A673 (cell line): Measurements from ENCODE around the gene NPEPL1. TPM values are rescaled to one million over a fixed set of nuclear protein-coding genes. Genes with fewer than 3 reads are reported as not detected.

Experiments used
- BruUV-seq: library from RNA; stranded (reverse); fragments of 400-500 nt; replicated peaks from 2 replicates; lab custom pipeline; 2021; lab: Mats Ljungman, UMichigan
- CTCF ChIA-PET: fragments of 300-600 bp; sonication (Branson Sonifier 250); formaldehyde crosslinking; loops from one replicate; lab custom pipeline; 2022; ENCODE audit warnings: antibody characterized with exemption; lab: Charles Lee
- POLR2A ChIA-PET: fragments of 300-600 bp; sonication (Branson Sonifier 250); formaldehyde crosslinking; loops from one replicate; lab custom pipeline; 2022; ENCODE audit warnings: antibody characterized with exemption; ENCODE audit not compliant: low non-redundant PET; lab: Charles Lee
- DNase-seq: peaks from one replicate; pipeline ENCODE4 v3.0.0-alpha.2; 2015; ENCODE audit warnings: low spot score
- H3K27ac ChIP-seq: fragments of 200-600 bp; sonication (generic); 2 replicates; pipeline ENCODE4 v1.5.1; 2016; ENCODE audit warnings: mixed run types, low read depth, mild to moderate bottlenecking, mixed read lengths, antibody characterized with exemption, low read length; ENCODE audit not compliant: poor library complexity, severe bottlenecking
- H3K27me3 ChIP-seq: fragments of 200-600 bp; sonication (generic); replicated peaks from 2 replicates; pipeline ENCODE4 v1.6.1; 2017; ENCODE audit warnings: mixed run types, low read depth, mild to moderate bottlenecking, mixed read lengths, antibody characterized with exemption, low read length; ENCODE audit not compliant: insufficient read depth, poor library complexity
- H3K36me3 ChIP-seq: fragments of 200-600 bp; sonication (generic); 2 replicates; pipeline ENCODE4 v1.6.1; 2016; ENCODE audit warnings: mixed run types, mild to moderate bottlenecking, mixed read lengths, antibody characterized with exemption, low read length; ENCODE audit not compliant: insufficient read depth, poor library complexity, severe bottlenecking
- H3K4me1 ChIP-seq: fragments of 200-600 bp; sonication (generic); 2 replicates; pipeline ENCODE4 v1.6.1; 2017; ENCODE audit warnings: mixed run types, mild to moderate bottlenecking, mixed read lengths, antibody characterized with exemption, low read length; ENCODE audit not compliant: insufficient read depth, poor library complexity, severe bottlenecking
- H3K4me3 ChIP-seq: fragments of 200-600 bp; sonication (generic); 2 replicates; pipeline ENCODE4 v1.5.1; 2016; ENCODE audit warnings: low read depth, mixed run types, mild to moderate bottlenecking, mixed read lengths, low read length; ENCODE audit not compliant: poor library complexity, severe bottlenecking
- H3K9me3 ChIP-seq: fragments of 200-600 bp; sonication (generic); 2 replicates; pipeline ENCODE4 v1.6.1; 2016; ENCODE audit warnings: mixed run types, low read depth, mild to moderate bottlenecking, mixed read lengths, antibody characterized with exemption, low read length; ENCODE audit not compliant: poor library complexity, severe bottlenecking
- CTCF ChIP-seq: fragments of 300-800, 200-600 bp; sonication (generic); conservative IDR thresholded peaks from 2 replicates; pipeline ENCODE4 v1.5.1; 2017; ENCODE audit warnings: low read depth, mild to moderate bottlenecking, antibody characterized with exemption, low read length, moderate library complexity, mixed read lengths
- EZH2 ChIP-seq: fragments of 200-600 bp; sonication (generic); IDR thresholded peaks from 2 replicates; pipeline ENCODE4 v1.6.1; 2017; ENCODE audit warnings: borderline replicate concordance, low read depth, mild to moderate bottlenecking, mixed read lengths, antibody characterized with exemption, low read length; ENCODE audit not compliant: poor library complexity, severe bottlenecking
- intact Hi-C: fragments of 100-400 bp; cut with micrococcal nuclease; formaldehyde crosslinking; loops from one replicate; pipeline ENCODE4 v1.10.0; 2022; ENCODE audit not compliant: unreplicated experiment
- total RNA-seq: library from RNA; stranded (reverse); gene quantifications from 2 replicates; pipeline ENCODE4 v1.2.3, GENCODE V29; 2021

Gene NPEPL1
- total RNA-seq, 1 experiment from 2014 or later, result 15.8 TPM

- Histone ChIP-seq H3K4me1 (no peaks in the 10 kb centered on the region), H3K4me3 (no peak overlapping the region), H3K27me3 (peaks cover 80% of the 10 kb centered on the region), H3K9me3 (no peaks in the 10 kb centered on the region), H3K27ac (no peak overlapping the region), H3K36me3 (no peaks in the 10 kb centered on the region)
- ChIA-PET CTCF (no interaction called here), POLR2A (no interaction called here)
- TF ChIP-seq EZH2 (no peak), CTCF (no peak)
- no TSS peak for BruUV-seq
- DNase-seq, result no peak
- intact Hi-C loops, result no loop called here
Measured at GRCh38 chr20:58762120-58762519, 69.5 kb downstream of the NPEPL1 start.

GRCh38 chr20:58763076-58763475 lies 70.5 kb downstream of the NPEPL1 start:
- no TSS peak for BruUV-seq
- intact Hi-C loops, result no loop called here
- no peaks in the 10 kb centered on the region for H3K36me3 ChIP-seq
- H3K4me1 ChIP-seq, result no peaks in the 10 kb centered on the region
- CTCF ChIA-PET, result no interaction called here
- DNase-seq, result no peak
- TF ChIP-seq EZH2, result no peak
- H3K27ac ChIP-seq, result no peak overlapping the region
- peaks cover 89% of the 10 kb centered on the region for H3K27me3 ChIP-seq
- no peak overlapping the region for H3K4me3 ChIP-seq
- POLR2A ChIA-PET, result no interaction called here
- H3K9me3 ChIP-seq, result no peaks in the 10 kb centered on the region

Other genes starting within 250 kb of the NPEPL1 start
- not detected in 2 replicates for gene APCDD1L, start 177.4 kb upstream of the NPEPL1 start, total RNA-seq
- gene STX16, start 41.5 kb upstream of the NPEPL1 start, total RNA-seq, result 44.5 and 53.4 TPM in 2 replicates
- gene GNAS-AS1, start 158.1 kb downstream of the NPEPL1 start, total RNA-seq, result 6.7 and 7.1 TPM in 2 replicates
- 1,108 and 1,144 TPM in 2 replicates for gene GNAS, start 159.9 kb downstream of the NPEPL1 start, total RNA-seq